Umbilical cord (tissue), 1 donor: ENCODE data around the gene NBPF4. TPM values are rescaled to one million over a fixed set of nuclear protein-coding genes. Genes with fewer than 3 reads are reported as not detected.

Experiments used
- total RNA-seq: library from RNA; depleted of rRNA; stranded (reverse); fragments of >200 nt; gene quantifications from one replicate; pipeline ENCODE4 v1.2.3, GENCODE V29; 2014; ENCODE audit warnings: low replicate concordance; ENCODE audit not compliant: insufficient read depth

NBPF4 gene
- total RNA-seq, 1 donor from 2014 or later, result 0.96 TPM

Other genes with a start within 250 kb of the NBPF4 start
- 51.0 TPM for gene SLC25A24, start 43.7 kb downstream of the NBPF4 start, total RNA-seq
- gene NBPF6, start 206.3 kb upstream of the NBPF4 start, total RNA-seq, result not detected